Stimulated activated naive CD8-positive, alpha-beta T cell treated with anti-CD3 and anti-CD28 coated beads, Interleukin-15, amount 100 ng/mL, for 72 hours (primary cell): ENCODE measurements around the gene CCDC167.

ENCODE experiments used
- ATAC-seq: fragments of 150-1000 bp; cut with Tn5 transposase; 2 replicates; pipeline ENCODE4 v1.10.0; 2021; ENCODE audit warnings: mild to moderate bottlenecking, moderate library complexity
- DNase-seq, 2 donors: peaks; one replicate each; pipeline ENCODE4 v3.0.0; 2021 to 2022
- H3K27ac Mint-ChIP-seq, 2 donors: one replicate each; pipeline ENCODE4 v1.8.0; 2022; ENCODE audit warnings: mild to moderate bottlenecking in 2 of 2, mixed read lengths in 2 of 2, moderate library complexity in 2 of 2
- H3K27me3 Mint-ChIP-seq: one replicate; pipeline ENCODE4 v1.8.0; 2022; ENCODE audit warnings: mixed read lengths
- H3K4me1 Mint-ChIP-seq: one replicate; pipeline ENCODE4 v1.8.0; 2022; ENCODE audit warnings: mild to moderate bottlenecking, mixed read lengths
- H3K4me3 Mint-ChIP-seq, 2 donors: one replicate each; pipeline ENCODE4 v1.8.0; 2022; ENCODE audit warnings: mild to moderate bottlenecking in 2 of 2, mixed read lengths in 2 of 2, moderate library complexity in 1 of 2
- H3K9me3 Mint-ChIP-seq, 2 donors: one replicate each; pipeline ENCODE4 v1.8.0; 2022; ENCODE audit warnings: mixed read lengths in 2 of 2

CCDC167 gene

DNA sequence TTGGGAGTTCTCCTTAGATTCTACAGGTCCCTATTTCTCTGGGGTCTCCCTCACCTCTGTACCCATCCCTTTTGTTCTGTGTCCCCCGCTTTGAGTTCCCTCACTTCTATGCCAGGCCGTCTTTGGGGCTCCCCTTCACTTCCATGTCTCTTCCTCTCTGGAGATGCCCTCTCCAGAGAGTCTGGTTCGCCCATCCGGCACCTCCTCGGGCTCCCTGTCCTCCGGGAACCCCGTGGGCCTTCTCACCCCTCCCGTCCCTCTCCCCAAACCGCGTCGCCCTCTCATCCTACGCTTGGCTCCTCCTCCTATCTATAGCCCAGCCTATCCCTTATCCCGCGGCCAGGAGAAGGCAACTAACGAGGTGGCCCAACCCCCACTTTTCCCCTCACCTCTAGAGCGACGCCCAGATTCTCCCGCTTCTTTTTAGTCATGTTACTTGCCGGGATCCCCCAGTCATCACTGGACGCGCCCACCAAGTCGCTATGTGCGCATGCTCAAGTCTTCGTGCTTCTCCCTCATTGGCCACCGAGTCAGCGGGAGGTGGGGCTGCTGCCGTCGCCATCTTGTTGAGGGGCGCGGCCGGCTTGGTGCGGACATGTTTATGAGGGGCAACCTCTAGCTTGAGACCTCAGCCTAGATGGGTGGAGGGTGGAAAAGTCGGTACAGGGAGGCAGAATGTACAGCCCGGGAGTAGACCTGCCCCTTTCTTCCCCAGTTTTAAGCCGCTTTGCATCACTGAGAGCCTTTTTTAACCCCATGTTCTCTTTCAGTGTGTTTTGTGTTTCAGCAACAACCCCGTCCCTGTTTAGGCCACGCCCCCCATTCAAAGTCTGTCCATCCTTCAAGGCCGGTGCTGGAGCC is at the start of gene CCDC167:
Gene CCDC167, minus strand, starts transcription at position 461 of the 861 bp plus-strand sequence. Its CDS starts 30 bp downstream, at position 431.
- no peaks in the 10 kb centered on the region for H3K9me3 Mint-ChIP-seq
- H3K4me3 Mint-ChIP-seq = peak within 1 kb of the TSS; percentile 92 to 93
- H3K27me3 Mint-ChIP-seq = no peaks in the 10 kb centered on the region
- ATAC-seq (peak; percentile 84), DNase-seq (peak; percentile 95 to 98)
- peak within 1 kb of the TSS; percentile 98 to 99 for H3K27ac Mint-ChIP-seq
- H3K4me1 Mint-ChIP-seq = peaks cover 94% of the 10 kb centered on the region

DNA sequence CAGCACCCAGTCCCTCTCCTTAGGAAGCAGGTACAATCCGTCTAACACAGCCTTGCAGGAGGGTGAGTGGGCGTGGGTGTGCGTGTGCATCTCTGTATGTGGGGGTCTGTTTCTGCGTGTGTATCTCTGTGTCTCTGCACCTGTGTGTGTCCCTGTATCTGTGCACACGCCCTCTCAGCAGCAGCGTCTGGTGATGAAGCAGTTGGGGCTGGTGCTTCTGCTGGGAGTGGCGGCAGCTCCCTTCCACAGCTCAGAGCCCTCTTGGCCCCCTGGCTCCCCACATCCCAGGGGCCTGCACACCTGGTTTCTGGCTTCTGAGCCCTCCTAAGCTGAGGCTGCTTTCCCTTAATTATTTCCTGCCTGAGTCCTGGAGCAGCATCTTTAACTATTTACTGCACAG is 49.5 kb upstream of the CCDC167 start:
- H3K9me3 Mint-ChIP-seq = no peaks in the 10 kb centered on the region
- ATAC-seq = no peak
- DNase-seq = no peak
- no peak overlapping the region for H3K4me3 Mint-ChIP-seq
- H3K4me1 Mint-ChIP-seq = peaks cover 59% of the 10 kb centered on the region
- H3K27me3 Mint-ChIP-seq = no peaks in the 10 kb centered on the region
- peak overlapping the region in 1 of 2 donors; percentile 56 for H3K27ac Mint-ChIP-seq

DNA sequence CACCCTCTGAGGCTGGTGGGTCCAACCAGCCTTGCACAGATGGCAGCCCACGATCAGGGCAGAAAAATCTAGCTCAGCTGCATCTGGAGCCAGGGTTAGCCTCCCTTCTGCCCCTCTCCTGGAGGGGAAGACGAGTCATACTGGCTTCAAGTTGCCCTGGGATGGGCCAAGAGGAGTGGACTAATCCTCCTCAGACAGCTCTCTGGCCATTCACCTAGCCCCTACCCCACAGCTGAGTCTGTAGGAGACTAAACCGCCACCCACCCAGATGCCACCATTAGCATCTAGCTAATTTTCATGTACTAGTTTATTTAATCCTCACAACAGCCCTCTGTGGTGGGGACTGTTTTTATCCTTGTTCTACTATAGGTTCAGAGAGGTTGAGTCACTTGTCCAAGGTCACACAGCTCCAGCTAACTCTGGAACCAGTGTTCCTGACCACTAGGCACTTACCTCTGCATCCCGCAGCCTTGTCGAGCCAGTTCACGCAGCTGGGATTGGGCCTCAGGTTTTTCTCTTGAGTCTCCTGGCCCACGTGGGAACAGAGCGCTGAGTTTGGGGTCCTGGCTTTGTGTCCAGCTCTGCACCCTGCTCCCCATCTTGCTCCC is 48.5 kb upstream of the CCDC167 start:
- no peak for ATAC-seq

DNA sequence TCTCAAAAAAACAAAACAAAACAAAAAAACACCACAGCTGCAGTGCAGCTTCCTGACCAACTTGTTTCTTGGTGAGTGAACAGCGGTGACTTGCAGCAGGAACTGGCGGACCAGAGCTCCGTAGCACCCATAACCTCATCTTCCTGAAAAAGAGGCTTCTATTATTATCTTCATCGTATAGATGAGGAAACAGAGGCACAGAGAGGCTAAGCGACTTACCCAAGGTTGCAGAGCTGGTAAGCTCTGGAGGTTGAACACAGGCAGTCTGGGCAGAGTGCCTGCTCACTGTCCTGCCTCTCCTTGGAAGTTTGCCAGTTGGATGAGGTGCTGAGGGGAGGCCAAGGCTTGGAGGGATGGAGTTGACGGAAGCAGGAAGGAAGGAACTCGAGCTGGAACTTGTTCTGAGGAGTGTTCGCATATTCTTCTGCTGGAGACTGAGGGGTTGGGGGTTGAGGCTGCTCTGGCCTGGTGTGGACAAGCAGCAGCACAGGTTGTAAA is 47.9 kb upstream of the CCDC167 start:
- no peak overlapping the region for H3K4me3 Mint-ChIP-seq
- no peak overlapping the region for H3K27ac Mint-ChIP-seq
- DNase-seq (no peak), ATAC-seq (no peak)
- peaks cover 44% of the 10 kb centered on the region for H3K4me1 Mint-ChIP-seq
- no peaks in the 10 kb centered on the region for H3K9me3 Mint-ChIP-seq
- no peaks in the 10 kb centered on the region for H3K27me3 Mint-ChIP-seq

More for the DNA sequence above, 48.5 kb upstream of the CCDC167 start:
- Mint-ChIP-seq H3K27me3 (no peaks in the 10 kb centered on the region), H3K4me3 (no peak overlapping the region), H3K27ac (peak overlapping the region in 1 of 2 donors; percentile 77), H3K4me1 (peaks cover 49% of the 10 kb centered on the region), H3K9me3 (no peaks in the 10 kb centered on the region)
- no peak for DNase-seq

DNA sequence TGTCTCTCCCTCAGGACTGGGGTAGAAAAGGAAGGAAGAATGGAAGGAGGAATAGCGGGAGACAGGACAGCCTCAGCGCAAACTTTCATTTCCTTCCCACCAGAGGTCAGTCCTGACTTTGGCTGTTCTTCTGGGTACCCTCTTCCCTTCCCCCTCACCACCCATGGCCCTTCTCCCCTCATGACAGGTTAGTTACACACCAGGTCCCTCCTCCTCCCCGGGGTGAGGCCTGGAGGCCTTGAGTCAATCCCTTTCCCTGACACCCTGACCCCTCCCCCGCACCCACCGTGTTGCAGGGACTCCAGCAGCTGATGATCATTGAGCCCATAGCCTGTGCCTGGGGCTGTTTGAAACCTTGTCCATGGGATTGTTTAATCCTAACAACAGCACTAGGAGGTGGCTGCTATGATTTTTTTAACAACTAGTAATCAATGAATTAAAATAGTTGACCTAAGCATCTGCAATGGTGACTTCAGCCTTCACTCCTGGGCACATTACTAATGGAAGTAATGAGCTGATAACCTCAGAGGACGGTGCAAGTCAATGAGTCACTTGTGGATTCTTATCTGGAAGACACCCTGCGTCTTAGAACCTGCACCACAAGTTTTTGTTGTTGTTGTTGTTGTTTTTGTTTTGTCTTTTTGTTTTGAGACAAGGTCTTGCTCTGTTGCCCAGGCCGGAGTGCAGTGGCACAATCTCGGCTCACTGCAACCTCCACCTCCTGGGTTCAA is 46.6 kb upstream of the CCDC167 start:
- Mint-ChIP-seq H3K4me3 (no peak overlapping the region), H3K27me3 (no peaks in the 10 kb centered on the region), H3K9me3 (no peaks in the 10 kb centered on the region), H3K4me1 (peaks cover 40% of the 10 kb centered on the region), H3K27ac (no peak overlapping the region)
- DNase-seq (no peak), ATAC-seq (no peak)

DNA sequence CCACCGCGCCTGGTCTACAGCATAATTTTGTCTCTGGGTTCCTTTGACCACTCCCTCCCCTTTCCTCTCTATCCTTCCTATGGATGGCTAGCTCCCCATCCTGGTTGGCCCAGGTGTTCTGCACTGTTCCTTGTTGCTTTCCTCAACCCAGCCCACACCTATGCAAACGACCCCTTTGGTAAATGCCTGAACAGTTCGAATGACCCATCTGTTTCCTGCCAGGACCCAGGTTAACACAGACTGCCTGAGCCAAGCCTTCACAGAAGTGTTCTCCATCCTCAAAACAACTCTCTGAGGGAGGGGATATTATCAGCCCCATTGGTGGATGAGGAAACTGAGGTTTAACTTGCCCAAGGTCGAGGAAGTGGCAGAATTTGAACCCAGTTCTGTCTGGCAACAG is 44.8 kb upstream of the CCDC167 start:
- Mint-ChIP-seq H3K4me1 (peaks cover 58% of the 10 kb centered on the region), H3K27ac (no peak overlapping the region), H3K27me3 (no peaks in the 10 kb centered on the region), H3K4me3 (no peak overlapping the region), H3K9me3 (no peaks in the 10 kb centered on the region)
- no peak for DNase-seq
- ATAC-seq = no peak

DNA sequence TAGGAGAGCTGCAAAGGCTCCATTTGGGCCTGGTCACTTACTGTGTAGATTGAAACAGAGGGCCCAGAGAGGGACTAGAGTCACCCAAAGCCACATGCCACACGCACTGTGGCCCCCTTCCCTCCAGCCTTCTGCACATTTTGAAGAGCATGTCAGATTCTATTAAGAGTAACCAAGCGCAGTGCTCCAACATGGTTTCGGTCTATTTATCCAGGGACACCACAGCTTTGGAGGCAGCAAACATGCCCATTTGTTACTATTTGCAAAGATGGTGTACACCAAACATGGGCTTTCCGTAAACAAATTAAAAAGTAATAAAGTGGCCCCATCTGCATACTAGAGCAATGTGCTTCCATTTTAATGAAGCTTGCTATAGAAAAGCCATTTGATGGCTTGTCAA is 43.7 kb upstream of the CCDC167 start:
- H3K4me1 Mint-ChIP-seq = peaks cover 58% of the 10 kb centered on the region
- H3K9me3 Mint-ChIP-seq = no peaks in the 10 kb centered on the region
- DNase-seq (no peak), ATAC-seq (no peak)
- H3K27ac Mint-ChIP-seq = no peak overlapping the region
- H3K27me3 Mint-ChIP-seq = no peaks in the 10 kb centered on the region
- H3K4me3 Mint-ChIP-seq = no peak overlapping the region

DNA sequence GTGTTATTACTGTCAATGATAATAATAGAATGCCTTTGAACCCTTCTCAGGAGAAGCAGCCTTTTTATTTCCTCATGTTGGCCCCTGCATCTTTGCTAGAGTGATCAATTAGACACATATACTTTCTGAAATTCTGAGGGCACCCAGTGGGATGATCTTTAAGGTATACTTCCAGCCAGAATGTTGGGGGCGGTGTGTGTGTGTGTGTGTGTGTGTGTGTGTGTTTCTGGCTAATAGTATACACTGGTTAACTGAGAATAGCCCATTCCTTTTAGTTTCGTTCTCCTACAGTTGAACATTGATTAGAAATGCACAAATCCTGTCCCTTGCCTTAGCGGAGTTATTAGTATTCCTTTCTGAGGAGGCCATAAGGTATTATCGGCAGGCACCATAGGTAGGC is 41.7 kb upstream of the CCDC167 start:
- no peak overlapping the region for H3K4me3 Mint-ChIP-seq
- peaks cover 57% of the 10 kb centered on the region for H3K4me1 Mint-ChIP-seq
- no peak overlapping the region for H3K27ac Mint-ChIP-seq
- H3K27me3 Mint-ChIP-seq = no peaks in the 10 kb centered on the region
- H3K9me3 Mint-ChIP-seq = no peaks in the 10 kb centered on the region
- ATAC-seq = no peak
- no peak for DNase-seq

DNA sequence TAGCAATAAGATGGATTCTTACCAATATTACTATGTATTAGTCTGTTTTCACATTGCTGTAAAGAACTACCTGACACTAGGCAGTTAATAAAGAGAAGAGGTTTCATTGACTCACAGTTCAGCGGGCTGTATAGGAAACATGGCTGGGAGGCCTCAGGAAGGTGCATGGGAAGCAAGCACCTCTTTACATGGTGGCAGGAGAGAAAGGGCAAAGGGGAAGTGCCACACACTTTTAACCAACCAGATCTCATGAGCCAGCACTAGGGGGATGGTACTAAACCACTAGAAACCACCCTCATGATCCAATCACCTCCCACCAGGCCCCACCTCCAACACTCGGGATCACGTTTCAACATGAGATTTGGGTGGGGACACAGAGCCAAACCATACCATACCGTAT is 40.7 kb upstream of the CCDC167 start:
- no peak overlapping the region for H3K27ac Mint-ChIP-seq
- DNase-seq = no peak
- H3K4me3 Mint-ChIP-seq = no peak overlapping the region
- H3K4me1 Mint-ChIP-seq = peaks cover 63% of the 10 kb centered on the region
- no peak for ATAC-seq
- H3K27me3 Mint-ChIP-seq = no peaks in the 10 kb centered on the region
- no peaks in the 10 kb centered on the region for H3K9me3 Mint-ChIP-seq

DNA sequence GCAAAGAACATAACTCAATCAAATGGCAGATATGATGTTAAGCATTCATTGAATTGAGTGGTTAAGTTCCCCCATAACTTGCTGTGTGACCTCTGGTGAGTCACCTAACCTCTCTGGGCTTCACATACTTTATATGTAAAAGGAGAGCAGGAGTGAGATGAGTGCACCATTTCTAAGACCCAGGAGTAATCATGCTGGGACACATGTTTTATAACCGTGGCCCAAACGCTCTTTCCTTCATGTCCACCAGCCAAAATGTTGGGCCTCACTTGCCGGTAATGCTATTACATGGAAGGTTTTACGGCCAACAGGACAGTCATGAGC is 40.3 kb upstream of the CCDC167 start:
- peak overlapping the region in 1 of 2 donors; percentile 49 for H3K27ac Mint-ChIP-seq
- no peak for DNase-seq
- H3K27me3 Mint-ChIP-seq = no peaks in the 10 kb centered on the region
- ATAC-seq = no peak
- H3K9me3 Mint-ChIP-seq = no peaks in the 10 kb centered on the region
- H3K4me1 Mint-ChIP-seq = peaks cover 60% of the 10 kb centered on the region
- no peak overlapping the region for H3K4me3 Mint-ChIP-seq

DNA sequence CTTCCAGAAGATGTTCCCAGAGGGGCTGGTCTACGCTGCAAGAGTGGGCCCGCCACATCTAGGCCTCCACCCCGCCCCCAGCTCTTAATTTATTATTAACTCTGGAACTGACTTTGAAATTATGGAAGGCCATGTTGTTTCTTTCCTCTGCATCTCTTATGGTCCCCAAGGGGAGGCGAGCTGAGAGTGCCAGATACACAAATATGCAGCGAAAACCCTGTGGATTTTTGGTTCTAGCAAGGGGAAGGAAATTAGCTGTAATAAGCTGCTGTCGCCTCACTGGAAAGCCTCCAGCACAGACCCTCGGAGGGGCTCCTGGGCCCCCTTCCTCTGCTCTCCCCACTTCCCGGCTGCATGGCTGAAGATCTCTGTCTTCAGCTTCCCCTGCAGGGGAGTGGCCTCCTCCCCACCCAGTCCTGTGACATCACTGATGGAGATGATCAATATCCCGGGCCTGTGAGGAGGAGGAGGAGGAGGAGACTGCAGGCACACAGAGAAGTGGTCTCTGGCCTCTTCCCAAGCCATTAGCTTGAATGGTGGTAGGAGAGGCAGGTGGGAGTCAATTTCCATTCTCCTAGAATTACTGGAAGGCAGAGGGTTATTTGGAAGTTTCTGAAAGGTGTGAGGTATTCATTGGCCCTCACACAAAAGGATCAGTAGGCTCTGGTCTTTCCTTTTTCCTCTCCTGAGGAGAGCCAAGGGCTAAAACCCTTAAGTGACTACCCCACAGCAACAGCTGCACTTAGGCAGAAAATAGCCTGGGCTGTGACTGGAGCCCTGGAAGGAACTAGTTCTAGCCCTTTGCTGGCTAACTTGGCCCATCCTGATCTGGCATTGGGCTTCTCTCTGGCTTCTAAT is 39.7 kb upstream of the CCDC167 start:
- H3K9me3 Mint-ChIP-seq = no peaks in the 10 kb centered on the region
- H3K27me3 Mint-ChIP-seq = no peaks in the 10 kb centered on the region
- DNase-seq (no peak), ATAC-seq (no peak)
- H3K4me3 Mint-ChIP-seq = no peak overlapping the region
- H3K4me1 Mint-ChIP-seq = peaks cover 54% of the 10 kb centered on the region
- H3K27ac Mint-ChIP-seq = no peak overlapping the region

DNA sequence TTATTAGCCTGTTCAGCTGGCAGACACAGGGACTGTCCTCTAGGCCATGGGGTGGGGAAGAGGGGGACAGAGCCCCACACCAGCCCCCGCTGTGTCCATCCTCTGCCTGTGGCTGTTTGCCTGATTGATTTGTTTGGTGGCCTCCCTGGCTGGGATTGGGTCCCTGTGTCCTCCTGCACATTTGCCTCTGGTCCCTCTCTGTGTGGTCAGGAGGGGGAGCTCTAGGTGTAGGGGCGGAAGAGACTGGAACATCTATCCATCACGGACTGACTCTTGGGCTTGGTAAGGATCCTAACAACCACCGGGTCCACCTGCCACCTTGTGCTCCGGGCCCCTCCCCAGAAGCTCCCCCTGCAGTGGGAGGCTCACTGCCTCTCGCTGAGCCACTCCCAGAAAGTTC is 38.4 kb upstream of the CCDC167 start:
- Mint-ChIP-seq H3K4me3 (no peak overlapping the region), H3K9me3 (no peaks in the 10 kb centered on the region), H3K4me1 (peaks cover 52% of the 10 kb centered on the region), H3K27ac (no peak overlapping the region), H3K27me3 (no peaks in the 10 kb centered on the region)
- peak; percentile 15 for ATAC-seq
- DNase-seq = no peak

DNA sequence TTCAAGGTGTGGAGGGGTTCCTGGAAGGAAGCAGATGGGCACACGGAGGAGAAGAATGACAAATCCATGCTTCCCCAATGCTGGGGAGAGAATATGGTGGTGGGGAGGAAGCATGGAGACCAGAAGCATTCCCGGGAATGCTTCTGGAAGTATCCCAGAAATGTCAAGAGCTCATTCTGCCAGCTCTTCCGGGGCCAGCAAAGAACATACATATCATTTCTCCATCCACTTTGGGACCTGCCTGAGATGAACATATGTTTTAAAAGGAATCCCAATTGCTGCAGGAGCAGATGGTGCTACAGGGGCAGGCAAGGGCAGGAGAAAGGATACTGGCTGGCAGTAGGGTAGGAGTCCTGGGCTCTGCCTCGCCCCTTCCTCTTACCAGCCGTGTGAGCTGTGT is 37.9 kb upstream of the CCDC167 start:
- ATAC-seq (no peak), DNase-seq (no peak)
- Mint-ChIP-seq H3K4me3 (no peak overlapping the region), H3K9me3 (no peaks in the 10 kb centered on the region), H3K4me1 (peaks cover 52% of the 10 kb centered on the region), H3K27me3 (no peaks in the 10 kb centered on the region), H3K27ac (no peak overlapping the region)

DNA sequence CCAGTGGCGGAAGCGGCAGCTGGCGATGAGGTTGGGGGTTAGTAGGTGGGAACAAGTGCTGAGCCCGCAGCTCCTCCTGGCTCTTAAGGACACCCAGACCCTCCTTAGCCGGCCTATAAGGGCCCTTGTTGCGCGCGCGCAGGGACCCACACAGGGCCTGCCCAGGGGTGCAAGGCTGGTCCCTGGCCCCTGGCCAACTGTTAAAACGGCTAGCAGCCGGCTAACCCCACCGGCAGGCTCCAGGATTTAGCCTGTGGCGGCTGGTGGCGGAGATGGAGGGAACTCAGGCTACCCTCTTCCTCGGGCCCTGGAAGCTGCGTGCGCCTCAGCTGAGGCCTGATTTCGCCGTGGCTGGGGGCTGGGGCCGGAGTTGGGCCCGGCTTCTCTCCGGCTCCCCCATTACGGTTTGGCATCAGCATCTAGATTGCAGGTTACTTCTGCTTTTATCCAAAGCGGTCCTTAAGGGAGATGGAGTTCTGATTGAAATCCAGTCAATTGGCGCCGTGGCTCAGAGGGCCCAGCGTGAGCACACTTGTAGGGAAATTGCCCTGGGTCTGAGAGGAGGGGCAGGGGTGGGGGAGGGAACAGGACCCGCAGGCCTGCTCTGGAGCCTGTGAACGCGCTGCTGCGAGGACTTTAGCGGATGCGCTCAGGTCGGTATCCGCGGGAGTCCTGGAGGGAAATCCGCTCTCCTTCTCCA is 36.9 kb upstream of the CCDC167 start:
- Mint-ChIP-seq H3K27me3 (no peaks in the 10 kb centered on the region), H3K4me3 (peak overlapping the region in 1 of 2 donors; percentile 80), H3K4me1 (peaks cover 52% of the 10 kb centered on the region), H3K27ac (peak overlapping the region in 1 of 2 donors; percentile 27), H3K9me3 (no peaks in the 10 kb centered on the region)
- DNase-seq (no peak), ATAC-seq (peak; percentile 29)
